HG03280 (cell line): ENCODE measurements around the gene RGS19.
"Not testable (repeated sequence)": the region's sequence is repeated elsewhere in the genome, so short reads cannot be mapped to it uniquely, and the experiment has no call there.

Experiments used
- ATAC-seq: cut with Tn5 transposase; IDR thresholded peaks from one replicate; pipeline ENCODE4 v1.9.1; 2021; ENCODE audit warnings: mild to moderate bottlenecking, moderate library complexity; ENCODE audit not compliant: unreplicated experiment

RGS19 gene, protein sequence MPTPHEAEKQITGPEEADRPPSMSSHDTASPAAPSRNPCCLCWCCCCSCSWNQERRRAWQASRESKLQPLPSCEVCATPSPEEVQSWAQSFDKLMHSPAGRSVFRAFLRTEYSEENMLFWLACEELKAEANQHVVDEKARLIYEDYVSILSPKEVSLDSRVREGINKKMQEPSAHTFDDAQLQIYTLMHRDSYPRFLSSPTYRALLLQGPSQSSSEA

DNA sequence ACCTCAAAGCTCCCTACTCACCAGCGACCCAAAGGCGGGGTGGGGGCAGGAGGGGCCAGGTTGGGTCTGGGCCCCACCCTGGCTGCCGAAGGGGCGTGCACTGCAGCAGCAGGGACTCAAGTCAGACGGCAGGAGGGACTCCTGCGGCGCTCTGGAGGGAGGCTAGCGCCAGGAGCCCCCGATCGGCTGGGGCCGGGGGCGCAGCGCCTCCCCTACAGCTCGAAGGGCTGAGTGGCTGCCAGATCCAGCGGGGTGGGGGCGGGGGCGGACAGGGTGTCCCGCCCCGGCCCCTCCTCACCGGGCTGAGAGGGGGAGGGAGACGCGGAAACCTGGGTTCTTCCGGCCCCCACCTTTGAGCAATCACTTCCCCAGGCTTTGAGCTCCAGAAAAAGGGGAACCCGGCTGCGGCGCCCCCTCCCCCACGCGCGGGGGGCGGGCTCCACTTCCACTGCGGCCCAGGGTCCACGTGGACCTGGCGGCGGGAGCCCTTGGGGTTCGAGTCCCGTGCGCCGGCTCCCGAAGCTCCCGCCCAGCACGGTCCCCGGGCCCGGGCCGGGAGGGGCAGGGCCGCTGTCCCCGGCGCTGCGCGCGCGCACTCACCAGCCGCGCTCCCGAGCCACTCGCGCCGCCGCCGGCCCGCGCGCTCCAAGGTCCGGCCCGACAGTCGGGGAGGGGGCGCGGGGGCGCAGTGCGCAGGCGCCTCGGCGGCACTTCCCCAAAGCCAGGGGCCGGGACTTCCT is at the start of gene RGS19:
RGS19 (minus strand) TSS at position 246 of the 740 bp plus-strand sequence. CDS start 2,632 bp downstream, outside the sequence.
- peak; percentile 56 for ATAC-seq

DNA sequence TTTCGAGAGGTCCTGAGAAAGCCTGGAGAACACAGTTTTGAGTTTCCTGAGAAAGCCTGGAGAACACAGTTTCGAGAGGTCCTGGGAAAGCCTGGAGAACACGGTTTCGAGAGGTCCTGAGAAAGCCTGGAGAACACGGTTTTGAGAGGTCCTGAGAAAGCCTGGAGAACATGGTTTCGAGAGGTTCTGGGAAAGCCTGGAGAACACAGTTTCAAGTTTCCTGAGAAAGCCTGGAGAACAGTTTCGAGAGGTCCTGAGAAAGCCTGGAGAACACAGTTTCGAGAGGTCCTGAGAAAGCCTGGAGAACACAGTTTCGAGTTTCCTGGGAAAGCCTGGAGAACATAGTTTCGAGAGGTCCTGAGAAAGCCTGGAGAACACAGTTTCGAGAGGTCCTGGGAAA is 44.2 kb upstream of the RGS19 start:
- not testable (repeated sequence) for ATAC-seq

DNA sequence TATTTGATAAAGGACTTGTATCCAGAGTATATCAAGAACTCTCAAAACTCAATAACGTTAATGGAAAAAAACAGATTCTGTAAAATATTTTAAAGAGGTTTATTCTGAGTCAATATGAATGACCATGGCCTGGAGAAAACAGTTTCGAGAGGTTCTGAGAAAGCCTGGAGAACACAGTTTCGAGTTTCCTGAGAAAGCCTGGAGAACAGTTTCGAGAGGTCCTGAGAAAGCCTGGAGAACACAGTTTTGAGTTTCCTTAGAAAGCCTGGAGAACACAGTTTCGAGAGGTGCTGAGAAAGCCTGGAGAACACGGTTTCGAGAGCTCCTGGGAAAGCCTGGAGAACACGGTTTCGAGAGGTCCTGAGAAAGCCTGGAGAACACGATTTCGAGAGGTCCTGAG is 43.6 kb upstream of the RGS19 start:
- not testable (repeated sequence) for ATAC-seq

DNA sequence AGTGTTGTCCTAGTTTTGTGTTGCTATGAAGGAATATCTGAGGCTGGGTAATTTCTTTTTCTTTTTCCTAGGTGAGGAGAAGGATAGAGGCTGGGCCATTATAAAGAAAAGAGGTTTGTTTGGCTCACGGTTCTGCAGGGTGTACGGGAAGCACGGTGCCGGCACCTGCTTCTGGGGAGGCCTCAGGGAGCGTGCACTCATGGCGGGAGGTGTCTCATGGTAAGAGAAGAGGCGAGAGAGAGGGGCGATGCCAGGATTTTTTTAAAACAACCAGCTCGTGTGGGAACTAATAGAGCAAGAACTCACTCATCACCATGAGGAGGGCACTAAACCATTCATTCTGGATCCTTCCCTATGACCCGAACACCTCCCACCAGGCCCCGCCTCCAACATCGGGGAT is 42.3 kb upstream of the RGS19 start:
- no peak for ATAC-seq

DNA sequence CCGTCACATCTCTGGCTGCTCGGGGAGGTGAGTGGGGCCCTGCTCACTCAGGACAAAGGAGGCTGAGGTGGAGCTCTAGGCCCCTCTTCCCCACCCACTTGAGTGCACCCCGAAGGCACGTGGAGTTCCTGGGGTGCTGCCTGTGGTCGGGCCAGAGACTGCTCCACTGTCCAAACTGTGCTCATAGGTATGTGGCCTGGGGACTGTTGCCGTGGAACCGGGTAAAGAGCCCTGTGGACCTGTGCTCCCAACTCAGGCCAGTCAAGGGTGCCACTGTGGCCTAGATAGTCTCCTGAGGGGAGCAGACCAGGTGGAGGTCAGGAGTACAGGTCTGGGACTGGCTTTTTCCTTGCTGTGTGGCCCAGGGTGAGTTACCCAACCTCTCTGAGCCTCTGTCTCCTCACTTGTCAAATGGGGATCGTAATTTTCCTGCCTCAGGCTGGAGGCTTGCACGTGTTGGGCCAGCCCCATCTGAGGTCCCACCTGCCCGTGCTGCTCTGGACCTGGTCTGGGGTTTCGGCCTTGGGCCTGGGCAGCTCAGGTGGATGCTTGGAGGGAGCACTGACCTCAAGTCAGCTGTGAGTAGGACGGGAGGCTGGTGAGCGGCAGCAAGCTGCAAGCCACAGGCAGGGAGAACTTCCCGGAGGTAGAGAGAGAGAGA is 40.5 kb upstream of the RGS19 start:
- no peak for ATAC-seq

DNA sequence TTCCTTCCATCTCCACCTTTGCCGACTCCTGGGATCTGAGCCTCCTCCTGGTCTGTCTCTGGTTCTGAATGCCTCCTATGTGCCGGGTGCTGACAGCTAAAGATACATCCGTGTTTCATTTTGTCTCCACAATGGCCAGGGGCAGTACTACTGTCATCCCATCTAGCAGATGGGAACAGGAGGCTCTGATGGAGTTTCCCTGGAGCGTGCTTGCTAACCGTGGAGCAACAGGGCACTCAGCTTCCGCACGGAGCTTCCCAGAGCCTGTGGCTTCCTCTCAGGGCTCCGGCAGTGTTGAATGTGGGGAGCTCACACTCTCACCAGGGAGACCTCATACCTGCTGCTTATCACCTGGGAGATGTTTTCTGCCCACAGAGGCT is 40.0 kb upstream of the RGS19 start:
- ATAC-seq: no peak

DNA sequence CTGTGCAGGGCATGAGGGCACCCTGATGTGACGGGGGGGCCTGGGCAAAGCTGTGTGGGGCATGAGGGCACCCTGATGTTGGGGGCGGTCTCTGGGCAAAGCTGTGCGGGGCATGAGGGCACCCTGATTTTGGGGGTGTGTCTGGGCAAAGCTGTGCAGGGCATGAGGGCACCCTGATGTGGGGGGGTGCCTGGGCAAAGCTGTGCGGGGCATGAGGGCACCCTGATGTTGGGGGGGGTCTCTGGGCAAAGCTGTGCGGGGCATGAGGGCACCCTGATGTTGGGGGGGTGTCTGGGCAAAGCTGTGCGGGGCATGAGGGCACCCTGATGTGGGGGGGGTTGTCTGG is 38.1 kb upstream of the RGS19 start:
- not testable (repeated sequence) for ATAC-seq

DNA sequence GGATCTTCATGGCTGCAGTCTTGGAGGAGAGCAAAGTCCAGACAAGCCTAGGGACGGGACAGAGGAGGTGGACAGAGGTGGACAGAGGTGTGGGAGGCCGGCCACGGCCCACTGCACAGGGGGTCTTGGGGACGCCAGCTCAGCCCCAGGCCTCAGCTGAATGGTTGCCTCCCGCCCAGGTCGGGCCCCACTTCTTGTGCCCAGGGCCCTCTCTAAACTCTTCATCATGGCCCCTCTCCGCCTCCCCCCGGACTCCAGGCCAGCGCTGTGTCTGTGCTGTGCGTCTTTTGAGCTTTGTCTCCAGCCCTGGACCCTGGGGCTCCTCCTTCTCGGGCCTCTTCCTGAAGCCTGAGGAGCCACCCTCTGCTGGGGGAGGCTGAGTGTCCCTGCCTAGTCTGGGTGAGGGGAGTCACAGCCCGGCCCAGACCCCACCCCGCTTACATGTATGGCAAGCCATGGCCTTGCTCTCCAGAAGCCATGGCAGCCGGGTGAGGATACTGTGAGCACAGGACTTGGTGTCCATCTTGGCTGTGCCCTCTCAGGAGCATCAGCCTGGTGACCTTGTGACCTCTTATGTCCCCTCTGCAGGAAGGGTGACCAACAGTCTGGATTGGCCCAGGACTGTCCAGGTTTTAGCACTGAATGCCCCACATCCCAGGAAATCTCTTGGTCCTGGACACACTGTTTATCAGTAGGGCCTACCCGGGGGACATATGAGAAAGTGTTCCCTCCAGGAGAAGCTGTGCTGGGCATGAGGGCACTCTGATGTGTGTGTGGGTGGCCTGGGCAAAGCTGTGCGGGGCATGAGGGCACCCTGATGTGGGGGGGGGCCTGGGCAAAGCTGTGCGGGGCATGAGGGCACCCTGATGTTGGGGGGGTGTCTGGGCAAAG is 37.5 kb upstream of the RGS19 start:
- no peak for ATAC-seq

DNA sequence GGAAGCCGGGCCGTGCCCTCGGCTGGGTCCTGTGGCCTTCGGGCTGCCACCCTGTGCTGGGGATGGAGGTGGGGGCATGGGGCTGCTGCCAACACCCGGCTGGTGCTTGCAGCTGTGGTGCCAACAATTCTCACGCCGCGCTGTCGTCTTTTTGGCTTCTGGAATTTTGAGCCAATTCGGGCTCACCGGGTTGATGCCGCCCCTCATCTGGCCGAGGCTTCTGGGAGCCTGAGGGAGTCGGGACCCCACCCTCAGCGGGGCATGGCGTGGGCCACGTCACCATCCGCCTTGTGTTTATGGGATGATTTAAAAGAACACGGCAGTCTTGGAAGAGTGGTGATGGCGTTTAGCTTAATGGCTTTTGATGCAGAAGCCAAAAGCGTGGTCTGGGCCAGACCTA is 36.7 kb upstream of the RGS19 start:
- no peak for ATAC-seq

DNA sequence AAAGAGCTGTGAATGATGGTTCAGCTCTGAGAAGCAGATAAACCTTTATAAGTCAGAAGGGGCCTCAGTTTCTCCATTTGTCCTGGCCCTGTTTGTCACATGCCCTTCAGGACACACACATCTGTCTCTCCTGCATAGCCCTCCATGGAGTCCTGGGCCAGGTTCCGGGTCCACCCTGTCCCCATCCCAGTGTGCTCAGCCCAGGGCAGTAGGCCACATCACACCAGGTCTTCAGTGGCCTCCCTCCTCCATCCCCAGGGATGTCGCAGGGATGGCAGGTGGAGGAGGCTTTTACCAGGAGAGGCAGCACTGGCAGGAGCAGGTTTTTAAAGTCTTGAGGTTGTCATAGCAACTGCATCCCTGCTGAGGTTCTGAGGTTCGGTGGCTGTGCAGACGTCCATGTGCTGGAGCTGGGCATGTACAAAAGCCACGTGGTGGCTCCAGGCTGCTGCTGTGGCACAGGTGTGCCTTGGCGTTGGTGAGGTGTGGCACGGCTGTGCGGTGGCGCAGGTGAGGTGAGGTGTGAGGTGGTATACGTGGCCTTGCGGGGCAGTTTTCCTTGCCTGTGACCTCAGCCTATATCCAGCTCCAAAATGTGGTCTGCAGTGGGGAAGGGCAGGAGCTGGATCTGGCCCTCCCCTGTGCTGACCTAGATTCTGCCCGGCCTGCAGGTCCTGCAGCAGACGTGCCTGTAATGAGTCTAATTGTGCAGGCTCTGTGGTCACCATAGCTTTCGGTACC is 36.0 kb upstream of the RGS19 start:
- no peak for ATAC-seq

DNA sequence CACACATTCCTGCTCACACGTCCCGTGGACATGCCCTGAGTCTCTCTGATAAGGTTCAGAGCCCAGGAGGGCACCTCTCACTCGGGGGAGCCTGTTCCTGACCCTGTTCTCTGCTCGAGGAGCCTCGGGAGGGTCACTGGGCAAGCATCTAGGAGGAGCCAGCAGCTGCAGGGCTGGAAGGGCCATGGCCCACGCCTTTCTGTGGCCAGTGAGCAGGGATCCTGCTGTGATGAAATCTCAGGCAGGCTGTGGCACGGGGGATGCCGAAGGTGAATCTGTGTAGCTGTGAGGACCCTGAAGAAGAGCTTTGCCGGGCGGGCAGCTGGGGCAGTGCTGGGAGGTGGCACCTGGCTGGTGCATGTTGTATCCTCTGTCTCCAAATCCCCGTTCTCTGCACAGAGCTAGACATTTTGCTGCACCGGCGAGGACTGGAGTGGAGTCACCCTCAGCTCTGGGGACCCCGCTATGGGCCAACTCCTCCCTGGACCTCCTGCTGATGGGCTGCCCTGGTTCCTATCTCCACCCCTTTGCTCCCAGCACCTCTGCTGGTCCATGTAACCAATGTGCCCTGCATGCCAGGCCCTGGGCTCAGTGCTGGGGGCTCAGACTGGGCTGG is 35.1 kb upstream of the RGS19 start:
- ATAC-seq: no peak

DNA sequence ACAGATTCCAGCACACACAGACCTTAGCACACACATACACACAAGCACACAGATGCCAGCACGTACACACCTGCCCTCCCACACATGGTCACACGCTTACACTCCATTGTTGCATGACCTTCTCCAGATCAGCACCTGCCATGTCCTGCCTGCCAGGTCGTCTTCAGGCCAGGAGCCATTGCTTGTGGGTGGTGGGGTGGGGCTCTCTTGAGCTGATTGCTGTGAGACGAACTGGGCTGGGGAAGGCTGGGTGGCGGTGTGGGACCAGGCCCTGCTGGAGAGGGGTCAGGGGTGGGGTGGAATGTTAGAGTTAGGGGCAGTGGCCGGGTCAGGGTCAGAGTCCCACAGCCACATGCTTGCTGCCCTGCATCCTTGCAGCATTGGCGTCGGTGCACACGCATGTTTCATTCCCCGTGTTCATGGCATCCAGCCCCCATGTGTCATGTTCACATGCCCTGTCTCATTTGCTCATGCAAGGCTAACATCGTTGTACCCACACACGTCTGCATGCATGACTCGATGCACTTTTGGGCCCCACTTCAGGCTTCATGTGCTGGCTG is 34.6 kb upstream of the RGS19 start:
- ATAC-seq: no peak

DNA sequence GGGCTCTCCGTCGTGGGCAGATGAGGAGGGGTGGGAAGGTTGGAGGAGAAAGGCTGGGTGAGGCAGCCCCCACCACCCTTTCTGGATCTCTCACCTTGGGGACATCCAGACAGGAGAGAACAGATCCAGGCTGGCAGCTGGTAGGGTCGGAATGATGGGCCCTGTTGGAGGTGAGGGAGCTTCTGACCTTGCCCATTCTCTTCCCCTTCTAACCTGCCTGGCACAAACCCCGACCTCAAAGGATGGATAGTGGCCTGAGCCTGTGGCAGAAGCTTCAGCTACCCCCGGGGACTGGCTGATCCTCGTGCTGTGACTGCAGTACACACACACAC is 34.1 kb upstream of the RGS19 start:
- ATAC-seq: no peak

DNA sequence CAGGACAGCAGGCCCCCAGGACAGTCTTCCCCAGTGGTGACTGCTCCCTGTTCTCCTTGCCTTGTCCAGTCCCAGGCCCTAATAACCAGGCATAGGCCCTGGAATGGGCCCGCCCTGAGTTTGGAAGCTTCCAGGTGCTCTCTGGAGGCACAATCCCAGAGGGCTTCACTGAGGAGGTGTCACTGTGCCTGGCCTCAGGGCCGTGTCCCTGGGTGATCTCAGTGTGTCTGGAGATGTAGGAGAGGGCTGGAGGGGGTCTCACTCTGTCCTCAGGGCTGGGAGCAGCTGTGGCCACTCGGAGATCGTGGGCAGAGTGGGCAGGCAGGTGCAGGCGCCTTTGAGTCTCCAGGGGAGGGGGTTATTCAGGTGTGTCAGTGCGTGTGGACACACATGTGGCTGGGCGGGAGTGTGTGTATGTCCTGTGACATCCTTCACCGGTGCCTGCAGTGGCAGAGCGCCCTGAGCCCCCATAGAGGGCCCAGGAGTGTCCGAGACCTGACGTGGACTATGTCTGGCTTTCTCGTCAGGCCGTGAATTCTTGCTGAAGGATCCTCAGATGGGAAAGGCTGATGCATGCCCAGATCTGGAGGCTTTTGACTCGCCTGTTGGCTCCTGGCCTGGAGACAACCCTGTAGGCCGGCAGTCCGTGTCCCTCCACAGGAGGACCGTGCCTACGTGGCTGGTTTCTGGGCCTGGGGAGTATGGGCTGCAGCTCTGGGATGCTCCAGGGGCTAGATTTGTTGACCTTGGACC is 33.5 kb upstream of the RGS19 start:
- no peak for ATAC-seq

DNA sequence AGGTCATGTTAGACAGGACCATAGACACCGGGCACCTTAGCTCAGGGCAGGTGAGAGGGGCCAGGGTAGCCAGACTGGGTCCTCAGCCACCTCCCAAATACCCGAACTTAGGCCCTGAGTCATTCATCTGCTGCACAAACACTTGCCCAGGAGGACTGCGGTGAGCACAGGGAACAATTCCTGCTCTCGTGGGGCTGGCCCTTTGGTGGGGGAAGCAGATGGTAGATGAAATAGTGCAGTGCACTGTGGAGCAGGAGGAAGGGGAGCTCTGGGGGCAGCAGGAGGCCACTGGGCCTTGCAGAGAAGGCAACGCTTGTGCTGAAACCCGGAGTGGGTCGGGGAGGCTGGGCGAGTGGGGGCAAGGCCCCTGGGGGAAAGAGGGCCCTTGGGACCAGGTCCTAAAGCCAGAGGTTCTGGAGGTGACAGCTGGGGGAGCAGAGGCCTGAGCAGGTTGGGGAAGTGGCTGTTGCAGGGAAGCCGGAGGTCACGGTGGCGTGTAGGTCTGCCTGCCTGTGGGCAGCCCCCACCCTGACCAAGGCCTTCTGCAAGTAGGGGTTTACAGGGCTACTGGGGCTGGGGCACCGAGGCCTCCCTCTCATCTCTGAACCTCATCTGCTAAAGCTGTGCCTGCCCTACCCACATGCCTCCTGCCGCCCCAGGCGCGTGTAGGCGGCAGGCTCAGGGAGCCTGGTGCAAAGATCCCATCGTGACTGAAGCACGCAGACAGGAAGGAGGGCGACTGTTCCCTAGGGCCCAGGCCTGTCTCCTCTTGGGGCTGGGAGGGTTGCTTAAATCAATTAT is 32.7 kb upstream of the RGS19 start:
- ATAC-seq: no peak

DNA sequence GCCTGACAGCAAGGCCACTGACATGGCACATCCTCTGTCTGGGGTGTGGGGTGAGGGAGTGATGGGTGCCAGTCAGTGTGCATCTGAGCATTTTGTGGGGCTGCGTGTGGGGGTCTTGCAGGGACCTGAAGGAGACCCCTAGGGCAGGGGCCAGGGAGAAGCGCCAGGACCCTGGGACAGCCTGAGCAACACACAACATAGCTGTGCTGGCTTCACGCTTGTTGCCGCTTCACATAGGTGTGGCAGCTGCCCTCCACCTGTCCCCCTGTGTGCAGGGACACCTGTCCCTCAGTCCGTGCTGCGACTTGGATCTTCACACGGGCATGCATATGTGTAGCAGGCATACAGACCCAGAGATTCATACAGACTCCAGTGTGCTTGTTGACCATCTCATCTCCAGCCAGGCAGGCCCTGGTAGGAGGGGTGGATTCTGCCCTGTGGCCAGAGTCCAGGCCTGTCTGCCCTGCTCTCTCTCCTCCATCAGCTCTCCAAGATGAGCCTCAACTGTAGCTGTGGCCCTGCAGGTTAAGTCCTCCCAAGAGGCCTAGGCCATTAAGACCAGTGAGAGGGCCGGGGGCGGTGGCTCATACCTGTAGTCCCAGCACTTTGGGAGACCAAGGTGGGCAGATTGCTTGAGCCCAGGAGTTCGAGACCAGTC is 31.2 kb upstream of the RGS19 start:
- no peak for ATAC-seq

DNA sequence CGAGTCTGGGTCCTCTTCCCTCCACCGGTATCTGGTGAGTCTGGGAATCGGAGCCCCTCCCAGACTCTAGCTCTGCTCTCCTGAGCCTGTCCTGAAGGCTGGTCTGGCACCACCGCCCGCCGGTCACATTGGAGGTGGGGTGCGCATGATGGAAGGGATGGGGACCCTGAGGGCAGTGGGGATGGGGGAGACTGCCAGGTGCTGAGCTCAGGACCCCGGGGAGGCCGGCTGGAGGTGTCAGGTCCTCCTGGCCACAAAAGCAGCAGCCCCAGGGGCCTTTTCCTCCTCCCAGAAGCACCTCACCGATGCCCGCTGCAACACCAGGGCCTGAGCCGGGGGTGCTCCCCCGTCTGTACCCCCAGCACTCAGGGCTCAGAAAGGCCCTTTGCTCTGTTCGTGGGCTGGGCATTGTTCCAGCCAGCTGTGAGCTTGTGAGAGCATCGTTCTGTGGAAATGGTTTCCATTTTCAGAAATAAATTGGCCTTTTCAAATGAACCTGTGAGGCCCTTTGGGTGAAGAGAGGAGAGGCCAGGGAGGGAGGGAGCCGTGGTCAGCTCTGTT is 30.6 kb upstream of the RGS19 start:
- ATAC-seq: no peak
